Measurements from ENCODE around the gene LRRC49. TPM values are rescaled to one million over a fixed set of nuclear protein-coding genes. Genes with fewer than 3 reads are reported as not detected.

Gene LRRC49
- total RNA-seq, 6 experiments from 2014 or later = 6.2 to 13.4 (median 10.2) TPM

DNA sequence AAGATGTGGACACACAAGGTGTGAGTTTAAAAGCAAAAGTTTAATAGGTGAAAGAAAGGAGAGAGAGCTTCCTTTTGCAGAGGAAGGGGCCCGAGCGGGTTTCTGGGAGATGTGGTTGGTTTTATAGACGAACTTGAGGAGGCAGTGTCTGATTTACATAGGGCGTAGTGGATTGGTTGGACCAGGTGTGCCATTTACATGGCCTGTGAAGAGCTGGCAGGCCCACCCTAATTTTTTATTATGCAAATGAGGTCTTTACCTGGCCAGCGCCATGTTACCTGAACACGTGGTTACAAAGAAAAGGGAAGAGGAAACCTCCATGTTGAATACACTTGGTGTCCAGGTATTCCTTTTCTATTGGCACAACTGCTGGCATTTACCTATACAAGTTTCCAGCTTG lies 179.8 kb downstream of the LRRC49 start:
- no peaks in the 10 kb centered on the region; the same call in 1 of the 2 replicates for H3K27me3 Mint-ChIP-seq (ENCODE audit: insufficient read depth)
- TF ChIP-seq CTCF (IDR thresholded peaks at IDR 0.05) = no peak
- H3K27ac Mint-ChIP-seq = no peak overlapping the region
- no peak overlapping the region for H3K4me3 Mint-ChIP-seq
- H3K36me3 Mint-ChIP-seq (ENCODE audit: low read depth) = peaks cover 12% of the 10 kb centered on the region
- DNase-seq = no peak
- H3K9me3 Mint-ChIP-seq = no peaks in the 10 kb centered on the region
- peaks cover 31% of the 10 kb centered on the region for H3K4me1 Mint-ChIP-seq (ENCODE audit: low read depth)

GRCh38 chr15:71078506-71079207 lies 186.0 kb downstream of the LRRC49 start:
- Mint-ChIP-seq H3K27ac (peak overlapping the region; percentile 83), H3K27me3 (ENCODE audit: insufficient read depth) (no peaks in the 10 kb centered on the region), H3K4me1 (ENCODE audit: low read depth) (peaks cover 33% of the 10 kb centered on the region), H3K36me3 (ENCODE audit: low read depth) (peaks cover 16% of the 10 kb centered on the region), H3K4me3 (peak overlapping the region; percentile 31; the same call in 1 of the 2 replicates), H3K9me3 (no peaks in the 10 kb centered on the region)
- DNase-seq = no peak
- no peak for TF ChIP-seq CTCF (IDR thresholded peaks at IDR 0.05)

DNA sequence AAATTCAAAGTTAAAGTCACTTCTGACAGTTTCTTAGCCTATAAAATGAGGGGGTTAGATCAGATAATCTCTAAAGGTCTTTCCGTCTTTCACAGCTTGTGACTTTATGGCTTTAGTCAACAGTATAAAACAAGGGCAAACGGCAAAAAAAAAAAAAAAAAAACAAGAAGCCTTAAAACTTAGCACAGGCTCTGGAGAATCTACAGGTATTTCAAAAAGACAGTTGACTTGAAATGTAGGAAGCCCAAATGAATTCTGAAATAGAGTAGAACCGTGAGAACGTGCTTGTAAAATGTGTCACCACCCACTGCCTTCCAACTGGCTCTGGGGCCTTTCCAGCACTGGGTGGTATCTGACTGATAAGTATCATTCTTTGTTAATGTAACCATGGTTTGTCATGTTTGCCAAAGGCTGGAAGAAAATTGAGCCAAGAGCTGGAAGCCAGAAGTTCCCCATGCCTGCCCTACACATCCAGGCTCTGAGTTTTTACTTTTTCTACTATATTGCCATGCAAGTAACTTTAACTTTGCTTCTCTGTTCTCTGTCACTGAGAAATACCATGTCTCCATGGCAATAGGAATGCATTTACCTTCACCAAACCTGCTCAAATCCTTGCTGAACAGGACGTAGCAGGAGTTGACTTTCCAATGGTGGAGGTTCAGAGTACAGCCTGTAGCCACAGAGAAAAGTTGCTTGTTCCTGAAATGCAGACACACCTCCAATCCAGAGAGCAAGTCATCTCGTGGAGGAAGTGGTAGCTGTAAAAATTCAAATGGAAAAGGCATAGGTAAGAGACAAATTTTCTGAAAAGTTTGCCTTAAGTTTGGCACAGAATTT lies 186.8 kb downstream of the LRRC49 start:
- peak overlapping the region; percentile 45 for H3K4me3 Mint-ChIP-seq
- H3K27me3 Mint-ChIP-seq (ENCODE audit: insufficient read depth) = peaks cover 2% of the 10 kb centered on the region; the same call in 1 of the 2 replicates
- DNase-seq = peak; percentile 80
- no peaks in the 10 kb centered on the region for H3K9me3 Mint-ChIP-seq
- H3K27ac Mint-ChIP-seq = peak overlapping the region; percentile 83
- H3K4me1 Mint-ChIP-seq (ENCODE audit: low read depth) = peaks cover 33% of the 10 kb centered on the region
- no peak for TF ChIP-seq CTCF (IDR thresholded peaks at IDR 0.05)
- H3K36me3 Mint-ChIP-seq (ENCODE audit: low read depth) = peaks cover 12% of the 10 kb centered on the region; the same call in 1 of the 2 replicates

DNA sequence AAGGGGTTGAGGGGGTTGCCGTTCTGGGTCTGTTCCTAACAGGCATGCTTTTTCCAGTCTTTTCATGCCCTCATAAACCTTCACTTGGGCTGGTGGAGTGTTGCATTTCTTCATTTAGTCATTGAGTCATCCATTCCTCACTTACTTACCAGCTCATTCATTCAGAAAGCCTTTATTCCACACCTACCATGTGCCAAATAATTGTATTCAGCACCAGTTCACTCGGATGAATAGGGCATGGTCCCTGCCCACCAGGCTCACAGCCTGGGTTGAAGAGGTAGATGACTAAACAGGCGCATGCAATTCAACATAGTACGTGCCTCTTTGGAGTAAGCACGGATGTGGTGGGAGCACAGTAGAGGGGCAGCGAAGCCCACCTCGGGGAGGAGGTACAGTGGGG lies 187.5 kb downstream of the LRRC49 start:
- no peaks in the 10 kb centered on the region for H3K9me3 Mint-ChIP-seq
- peaks cover 33% of the 10 kb centered on the region for H3K4me1 Mint-ChIP-seq (ENCODE audit: low read depth)
- H3K4me3 Mint-ChIP-seq = peak overlapping the region; percentile 45
- TF ChIP-seq CTCF (IDR thresholded peaks at IDR 0.05) = no peak
- H3K36me3 Mint-ChIP-seq (ENCODE audit: low read depth) = peaks cover 7% of the 10 kb centered on the region; the same call in 1 of the 2 replicates
- DNase-seq = no peak
- H3K27me3 Mint-ChIP-seq (ENCODE audit: insufficient read depth) = peaks cover 2% of the 10 kb centered on the region; the same call in 1 of the 2 replicates
- H3K27ac Mint-ChIP-seq = peak overlapping the region; percentile 83

DNA sequence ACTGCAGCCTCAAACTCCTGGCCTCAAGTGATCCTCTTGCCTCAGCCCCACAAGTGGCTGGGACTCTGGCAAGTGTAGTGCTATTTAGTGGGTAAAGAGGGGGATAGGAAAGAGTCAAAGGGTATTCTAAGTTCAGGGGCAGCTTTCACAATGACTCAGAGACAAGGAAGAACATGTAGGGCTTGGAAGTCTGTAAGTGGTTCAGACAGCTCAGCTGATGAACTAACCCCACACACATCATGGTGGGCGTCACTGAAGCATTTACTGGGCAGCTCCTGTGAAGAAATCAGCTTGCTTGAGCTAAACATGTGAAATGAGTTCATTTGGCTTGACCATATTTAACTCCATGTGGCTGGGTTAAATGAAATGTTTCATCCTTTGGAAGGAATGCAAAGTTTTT lies 188.1 kb downstream of the LRRC49 start:
- Mint-ChIP-seq H3K27me3 (ENCODE audit: insufficient read depth) (peaks cover 2% of the 10 kb centered on the region), H3K4me3 (peak overlapping the region; percentile 45; the same call in 1 of the 2 replicates), H3K4me1 (ENCODE audit: low read depth) (peaks cover 33% of the 10 kb centered on the region), H3K27ac (peak overlapping the region; percentile 83), H3K9me3 (no peaks in the 10 kb centered on the region), H3K36me3 (ENCODE audit: low read depth) (0 out of 2 replicates have a peak, but pooled peaks cover 4% of the 10 kb centered on the region)
- no peak for TF ChIP-seq CTCF (IDR thresholded peaks at IDR 0.05)
- peak; percentile 80 for DNase-seq
